Measurements from ENCODE around the gene ZAR1L. TPM values are rescaled to one million over a fixed set of nuclear protein-coding genes. Genes with fewer than 3 reads are reported as not detected.
"Not testable (repeated sequence)": the region's sequence is repeated elsewhere in the genome, so short reads cannot be mapped to it uniquely, and the experiment has no call there.

The ZAR1L gene
- not detected in 2 replicates for total RNA-seq (2014; rRNA removed; shearing (Covaris generic))

DNA sequence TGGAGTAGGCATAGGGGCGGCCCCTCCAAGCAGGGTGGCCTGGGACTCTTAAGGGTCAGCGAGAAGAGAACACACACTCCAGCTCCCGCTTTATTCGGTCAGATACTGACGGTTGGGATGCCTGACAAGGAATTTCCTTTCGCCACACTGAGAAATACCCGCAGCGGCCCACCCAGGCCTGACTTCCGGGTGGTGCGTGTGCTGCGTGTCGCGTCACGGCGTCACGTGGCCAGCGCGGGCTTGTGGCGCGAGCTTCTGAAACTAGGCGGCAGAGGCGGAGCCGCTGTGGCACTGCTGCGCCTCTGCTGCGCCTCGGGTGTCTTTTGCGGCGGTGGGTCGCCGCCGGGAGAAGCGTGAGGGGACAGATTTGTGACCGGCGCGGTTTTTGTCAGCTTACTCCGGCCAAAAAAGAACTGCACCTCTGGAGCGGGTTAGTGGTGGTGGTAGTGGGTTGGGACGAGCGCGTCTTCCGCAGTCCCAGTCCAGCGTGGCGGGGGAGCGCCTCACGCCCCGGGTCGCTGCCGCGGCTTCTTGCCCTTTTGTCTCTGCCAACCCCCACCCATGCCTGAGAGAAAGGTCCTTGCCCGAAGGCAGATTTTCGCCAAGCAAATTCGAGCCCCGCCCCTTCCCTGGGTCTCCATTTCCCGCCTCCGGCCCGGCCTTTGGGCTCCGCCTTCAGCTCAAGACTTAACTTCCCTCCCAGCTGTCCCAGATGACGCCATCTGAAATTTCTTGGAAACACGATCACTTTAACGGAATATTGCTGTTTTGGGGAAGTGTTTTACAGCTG lies at the start of gene ZAR1L, which contains the start of gene BRCA2:
Gene ZAR1L, minus strand, starts transcription at position 126 of the 790 bp plus-strand sequence. CDS start 3,438 bp downstream, outside the sequence.
Gene BRCA2, plus strand, starts transcription at position 271 of the 790 bp plus-strand sequence. CDS start 953 bp downstream, outside the sequence.
- DNase-seq (ENCODE audit: low spot score): peak; percentile 83

- no peak for DNase-seq (ENCODE audit: low spot score)
These were observed 47.4 kb upstream of the ZAR1L start for GRCh38 chr13:32362574-32362973.

DNA sequence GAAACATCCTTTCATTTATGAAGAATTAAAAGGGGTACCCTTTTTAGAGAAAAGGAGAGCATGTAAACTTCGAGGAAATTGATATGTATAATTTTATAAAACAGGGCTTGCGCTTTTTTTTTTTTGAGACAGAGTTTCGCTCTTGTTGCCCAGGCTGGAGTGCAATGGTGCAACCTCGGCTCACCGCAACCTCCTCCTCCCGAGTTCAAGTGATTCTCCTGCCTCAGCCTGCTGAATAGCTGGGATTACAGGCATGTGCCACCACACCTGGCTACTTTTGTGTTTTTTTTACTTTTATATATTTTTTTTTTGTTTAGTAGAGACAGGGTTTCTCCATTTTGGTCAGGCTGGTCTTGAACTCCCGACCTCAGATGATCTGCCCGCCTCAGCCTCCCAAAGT lies 40.8 kb upstream of the ZAR1L start:
- DNase-seq (ENCODE audit: low spot score): not testable (repeated sequence)

DNA sequence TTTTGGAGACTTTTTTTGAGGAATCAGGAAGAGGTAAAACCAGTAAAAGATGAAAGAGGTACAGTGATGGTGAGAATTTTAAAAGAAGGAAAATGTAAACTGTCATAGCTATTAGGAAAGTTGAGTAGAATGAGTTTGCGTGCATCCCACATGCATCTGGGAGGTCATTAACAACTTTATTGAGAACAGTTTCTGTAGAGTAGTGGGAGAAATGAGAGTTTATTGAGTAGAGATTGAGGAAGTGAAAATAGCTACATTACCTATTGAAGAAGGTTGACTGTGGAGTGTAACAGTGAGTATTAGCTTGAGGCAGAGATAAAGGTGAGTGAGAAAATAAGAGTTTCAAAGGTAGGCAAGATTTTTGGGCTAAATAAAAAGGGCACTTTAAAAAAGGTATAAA lies 38.9 kb upstream of the ZAR1L start:
- DNase-seq (ENCODE audit: low spot score): no peak

DNA sequence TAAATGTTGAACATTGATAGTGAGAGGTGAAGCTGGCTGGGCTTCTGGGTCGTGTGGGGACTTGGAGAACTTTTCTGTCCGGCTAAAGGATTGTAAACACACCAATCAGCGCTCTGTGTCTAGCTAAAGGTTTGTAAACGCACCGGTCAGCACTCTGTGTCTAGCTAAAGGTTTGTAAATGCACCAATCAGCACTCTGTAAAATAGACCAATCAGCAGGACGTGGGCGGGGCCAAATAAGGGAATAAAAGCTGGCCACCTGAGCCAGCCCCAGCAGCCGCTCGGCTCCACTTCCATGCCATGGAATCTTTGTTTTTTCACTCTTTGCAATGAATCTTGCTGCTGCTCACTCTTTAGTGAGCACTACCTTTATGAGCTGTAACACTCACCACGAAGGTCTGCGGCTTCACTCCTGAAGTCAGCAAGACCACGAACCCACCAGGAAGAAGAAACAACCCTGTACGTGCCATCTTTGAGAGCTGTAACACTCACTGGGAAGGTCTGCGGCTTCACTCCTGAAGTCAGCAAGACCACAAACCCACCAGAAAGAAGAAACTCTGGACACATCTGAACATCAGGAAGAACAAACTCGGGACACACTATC lies 35.8 kb upstream of the ZAR1L start:
- DNase-seq (ENCODE audit: low spot score): not testable (repeated sequence)

GRCh38 chr13:32347651-32348050 lies 32.5 kb upstream of the ZAR1L start:
- no peak for DNase-seq (ENCODE audit: low spot score)

- DNase-seq (ENCODE audit: low spot score): no peak
These were observed 25.8 kb upstream of the ZAR1L start for GRCh38 chr13:32340914-32341313.

DNA sequence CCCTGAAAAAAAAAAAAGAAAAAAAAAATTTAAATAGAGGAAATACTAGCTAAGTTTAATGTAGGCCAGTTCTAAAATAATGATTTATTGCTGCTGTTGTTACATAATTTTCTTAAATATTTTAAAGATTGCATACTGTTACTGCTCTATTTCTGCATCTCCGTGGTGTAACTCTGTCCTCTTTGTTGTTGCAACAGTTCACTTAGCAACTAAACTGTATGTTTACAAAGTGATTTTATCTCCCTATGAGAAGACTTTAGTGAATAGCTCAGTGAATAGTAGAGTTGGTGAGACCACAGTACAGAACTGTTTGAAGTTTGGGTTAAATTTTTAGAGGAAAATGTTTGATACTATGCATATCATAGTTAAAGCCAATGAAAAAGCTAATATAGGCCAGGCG lies 19.5 kb upstream of the ZAR1L start:
- DNase-seq (ENCODE audit: low spot score): no peak

DNA sequence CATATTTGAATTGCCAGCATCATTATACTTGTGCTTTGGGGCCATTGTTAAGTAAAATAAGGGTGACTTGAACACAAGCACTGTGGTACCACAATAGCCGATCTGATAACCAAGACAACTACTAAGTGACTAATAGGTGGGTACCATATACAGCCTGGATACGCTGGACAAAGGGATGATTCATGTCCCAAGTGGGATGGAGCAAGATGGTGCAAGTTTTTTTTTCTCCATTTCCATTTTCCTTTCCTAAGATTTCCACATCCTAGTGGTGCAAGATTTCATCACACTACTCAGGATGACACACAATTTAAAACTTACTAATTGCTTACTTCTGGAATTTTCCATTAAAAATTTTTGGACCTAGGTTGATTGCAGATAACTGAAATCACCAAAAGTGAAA lies 15.3 kb upstream of the ZAR1L start:
- peak; percentile 3 for DNase-seq (ENCODE audit: low spot score)

DNA sequence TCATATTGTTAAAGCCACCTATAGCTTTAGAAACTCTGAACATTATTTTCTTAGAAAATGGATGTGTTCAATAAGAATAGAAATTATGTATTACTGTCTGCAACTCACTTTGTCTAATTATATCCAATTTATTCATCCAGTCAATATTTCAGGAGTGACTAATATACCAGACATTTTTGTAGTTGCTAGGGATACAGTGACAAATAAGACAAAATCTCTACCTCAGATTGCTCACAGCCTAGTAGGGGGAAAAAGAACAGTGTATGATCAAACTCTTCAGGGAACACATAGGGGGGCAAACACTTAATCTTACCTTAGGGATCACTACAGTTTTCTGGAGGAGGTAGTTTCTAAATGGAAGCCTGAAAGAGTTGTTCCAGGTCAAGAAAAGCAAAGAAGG lies 8.7 kb upstream of the ZAR1L start:
- DNase-seq (ENCODE audit: low spot score): no peak

DNA sequence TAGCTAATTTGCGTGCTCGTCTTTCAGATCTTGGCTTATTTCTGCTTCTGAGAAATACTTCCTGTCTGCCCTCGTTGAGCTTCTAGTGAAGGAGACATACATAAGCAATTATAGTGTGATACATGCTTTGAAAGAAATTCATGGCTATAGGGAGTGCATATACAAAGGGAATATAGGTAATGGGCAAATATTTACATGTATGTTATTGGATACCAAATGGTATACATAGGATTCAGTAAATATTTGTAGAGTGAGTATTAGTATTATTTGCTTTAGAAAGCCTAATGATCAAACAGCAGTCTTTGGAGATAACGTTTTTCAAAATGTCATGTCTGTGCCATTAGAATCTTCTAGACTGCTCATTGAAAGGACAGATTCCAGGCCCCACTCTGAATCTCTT lies 5.4 kb upstream of the ZAR1L start:
- DNase-seq (ENCODE audit: low spot score): no peak

- DNase-seq (ENCODE audit: low spot score): no peak
These were observed 2.7 kb upstream of the ZAR1L start for GRCh38 chr13:32317716-32318465.

DNA sequence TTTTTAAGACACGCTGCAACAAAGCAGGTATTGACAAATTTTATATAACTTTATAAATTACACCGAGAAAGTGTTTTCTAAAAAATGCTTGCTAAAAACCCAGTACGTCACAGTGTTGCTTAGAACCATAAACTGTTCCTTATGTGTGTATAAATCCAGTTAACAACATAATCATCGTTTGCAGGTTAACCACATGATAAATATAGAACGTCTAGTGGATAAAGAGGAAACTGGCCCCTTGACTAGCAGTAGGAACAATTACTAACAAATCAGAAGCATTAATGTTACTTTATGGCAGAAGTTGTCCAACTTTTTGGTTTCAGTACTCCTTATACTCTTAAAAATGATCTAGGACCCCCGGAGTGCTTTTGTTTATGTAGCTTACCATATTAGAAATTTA lies 1.3 kb upstream of the ZAR1L start:
- DNase-seq (ENCODE audit: low spot score): no peak

- no peak for DNase-seq (ENCODE audit: low spot score)
These were observed 821 bp upstream of the ZAR1L start for GRCh38 chr13:32316028-32316339.

DNA sequence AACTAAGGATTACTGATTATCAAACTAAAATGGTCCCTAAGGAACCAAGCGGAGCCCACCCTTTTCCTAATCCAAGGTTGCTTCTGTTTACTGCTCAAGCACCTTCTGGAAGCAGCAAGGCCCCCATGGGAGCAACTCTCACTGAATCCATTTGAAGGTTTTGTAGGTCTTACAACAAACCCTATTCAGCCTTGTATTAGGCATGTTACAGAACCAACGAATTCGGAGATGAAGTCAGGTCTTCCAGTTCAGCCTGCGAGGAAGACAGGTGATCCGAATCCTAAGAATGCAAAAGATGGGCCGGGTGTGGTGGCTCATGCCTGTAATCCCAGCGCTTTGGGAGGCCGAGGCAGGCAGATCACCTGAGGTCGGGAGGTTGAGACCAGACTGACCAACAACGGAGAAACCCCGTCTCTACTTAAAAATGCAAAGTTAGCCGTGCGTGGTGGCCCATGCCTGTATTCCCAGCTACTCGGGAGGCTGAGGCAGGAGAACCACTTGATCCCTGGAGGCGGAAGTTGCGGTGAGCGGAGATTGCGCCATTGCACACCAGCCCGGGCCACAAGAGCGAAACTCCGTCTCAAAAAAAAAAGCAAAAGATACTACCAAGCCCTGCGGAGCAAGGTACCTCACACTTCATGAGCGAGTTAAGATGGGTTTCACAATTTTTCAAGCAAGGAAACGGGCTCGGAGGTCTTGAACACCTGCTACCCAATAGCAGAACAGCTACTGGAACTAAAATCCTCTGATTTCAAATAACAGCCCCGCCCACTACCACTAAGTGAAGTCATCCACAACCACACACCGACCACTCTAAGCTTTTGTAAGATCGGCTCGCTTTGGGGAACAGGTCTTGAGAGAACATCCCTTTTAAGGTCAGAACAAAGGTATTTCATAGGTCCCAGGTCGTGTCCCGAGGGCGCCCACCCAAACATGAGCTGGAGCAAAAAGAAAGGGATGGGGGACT lies 609 bp downstream of the ZAR1L start:
- peak; percentile 37 for DNase-seq (ENCODE audit: low spot score)

- DNase-seq (ENCODE audit: low spot score): no peak
These were observed 3.8 kb downstream of the ZAR1L start for GRCh38 chr13:32311188-32311897.

DNA sequence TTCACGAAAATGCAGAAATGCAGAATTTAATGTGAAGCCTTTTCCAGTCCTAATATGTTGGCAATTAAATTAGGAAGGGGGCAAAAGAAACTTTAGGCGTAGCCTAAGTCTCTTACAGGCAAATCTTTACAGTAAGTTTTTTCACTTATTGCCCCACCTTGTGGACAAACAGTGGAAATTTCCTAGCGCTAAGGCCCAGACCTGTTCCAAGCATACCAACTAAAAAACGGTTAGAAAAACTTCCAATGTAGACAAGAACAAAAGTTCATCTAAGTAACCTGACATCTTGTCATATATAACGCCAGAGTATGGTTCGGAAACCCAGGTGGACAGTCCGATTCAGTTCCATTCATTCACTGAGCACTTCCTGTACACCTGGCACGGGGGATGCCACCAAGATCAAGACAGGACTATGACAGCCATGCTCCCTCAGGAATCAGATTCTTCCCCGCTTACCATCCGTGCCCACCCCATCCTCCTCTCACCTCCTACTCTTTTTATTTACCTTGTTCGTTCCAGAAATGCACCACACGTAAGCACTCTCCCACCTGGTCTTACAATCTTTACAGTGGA lies 4.9 kb downstream of the ZAR1L start:
- peak; percentile 22 for DNase-seq (ENCODE audit: low spot score)

GRCh38 chr13:32309312-32310133 lies 5.6 kb downstream of the ZAR1L start:
- no peak for DNase-seq (ENCODE audit: low spot score)

GRCh38 chr13:32305646-32306045 lies 9.5 kb downstream of the ZAR1L start:
- no peak for DNase-seq (ENCODE audit: low spot score)

GRCh38 chr13:32302461-32302860 lies 12.7 kb downstream of the ZAR1L start:
- no peak for DNase-seq (ENCODE audit: low spot score)

Measured in H4 (cell line).